MM.1S (cell line): ENCODE results near the gene GALNT12.

ENCODE experiments used
- EZH2 ChIP-seq: fragments of 300-600 bp; sonication (generic); optimal IDR thresholded peaks from 2 replicates; pipeline ENCODE3; 2017; ENCODE audit warnings: low read depth, mild to moderate bottlenecking, antibody characterized with exemption, low read length, mixed read lengths
- EZH2phosphoT487 ChIP-seq: fragments of 300-600 bp; sonication (generic); IDR thresholded peaks from 2 replicates; pipeline ENCODE4 v1.6.1; 2018; ENCODE audit warnings: antibody characterized with exemption, low read length
- TF ChIP-seq, protein P1 (sequence below): fragments of 300-600 bp; sonication (generic); IDR thresholded peaks from 2 replicates; pipeline ENCODE4 v1.5.1; 2016; ENCODE audit warnings: antibody characterized with exemption, low read length, mixed read lengths

DNA sequence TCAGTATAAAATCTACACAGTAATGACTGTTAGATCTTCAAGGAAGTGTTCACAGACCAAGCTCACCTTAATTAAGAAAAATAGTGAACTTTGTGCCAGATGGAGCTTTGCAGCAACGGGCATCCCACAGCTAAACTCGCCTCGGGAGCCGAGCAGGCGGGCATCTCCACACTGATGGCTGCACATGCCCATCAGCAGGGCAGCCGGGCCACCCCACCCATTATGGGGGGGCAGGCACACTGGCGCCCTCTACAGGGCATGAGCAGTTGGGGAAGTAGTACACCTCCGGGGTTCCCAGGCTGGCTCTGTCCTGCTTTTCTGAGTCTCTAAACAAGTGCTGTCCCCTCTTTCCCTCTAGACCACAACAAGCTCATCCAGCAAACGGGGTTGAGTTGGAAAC, 32.7 kb upstream of the GALNT12 start:
- TF ChIP-seq EZH2phosphoT487 (no peak), EZH2 (no peak)
- TF ChIP-seq, protein P1, sequence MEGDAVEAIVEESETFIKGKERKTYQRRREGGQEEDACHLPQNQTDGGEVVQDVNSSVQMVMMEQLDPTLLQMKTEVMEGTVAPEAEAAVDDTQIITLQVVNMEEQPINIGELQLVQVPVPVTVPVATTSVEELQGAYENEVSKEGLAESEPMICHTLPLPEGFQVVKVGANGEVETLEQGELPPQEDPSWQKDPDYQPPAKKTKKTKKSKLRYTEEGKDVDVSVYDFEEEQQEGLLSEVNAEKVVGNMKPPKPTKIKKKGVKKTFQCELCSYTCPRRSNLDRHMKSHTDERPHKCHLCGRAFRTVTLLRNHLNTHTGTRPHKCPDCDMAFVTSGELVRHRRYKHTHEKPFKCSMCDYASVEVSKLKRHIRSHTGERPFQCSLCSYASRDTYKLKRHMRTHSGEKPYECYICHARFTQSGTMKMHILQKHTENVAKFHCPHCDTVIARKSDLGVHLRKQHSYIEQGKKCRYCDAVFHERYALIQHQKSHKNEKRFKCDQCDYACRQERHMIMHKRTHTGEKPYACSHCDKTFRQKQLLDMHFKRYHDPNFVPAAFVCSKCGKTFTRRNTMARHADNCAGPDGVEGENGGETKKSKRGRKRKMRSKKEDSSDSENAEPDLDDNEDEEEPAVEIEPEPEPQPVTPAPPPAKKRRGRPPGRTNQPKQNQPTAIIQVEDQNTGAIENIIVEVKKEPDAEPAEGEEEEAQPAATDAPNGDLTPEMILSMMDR = peak; percentile 59
